ENCODE results near the gene CCDC92. TPM values are rescaled to one million over a fixed set of nuclear protein-coding genes. Genes with fewer than 3 reads are reported as not detected.

The CCDC92 gene
- total and polyA plus RNA-seq, 9 donors: 13.9 to 51.0 (median 34.6) TPM

GRCh38 chr12:123960856-123961255, 11.8 kb downstream of the CCDC92 start:
- intact Hi-C loops (cut with DNase I): no loop called here
- Histone ChIP-seq H3K4me1 (ENCODE audit: insufficient read depth) (peaks cover 2% of the 10 kb centered on the region), H3K4me3 (no peak overlapping the region), H3K36me3 (no peaks in the 10 kb centered on the region), H3K9me3 (no peaks in the 10 kb centered on the region), H3K27ac (no peak overlapping the region), H3K27me3 (no peaks in the 10 kb centered on the region)
- no peak for TF ChIP-seq POLR2A (IDR thresholded peaks at IDR 0.05)
- no peak for TF ChIP-seq CTCF (IDR thresholded peaks at IDR 0.05)
- TF ChIP-seq EP300 (IDR thresholded peaks at IDR 0.05): no peak
- WGBS, 3 donors: 82 to 87% (median 86%) methylated on average over 4 of the region's 4 CpGs
- no peak for DNase-seq

- Histone ChIP-seq H3K27ac (no peak overlapping the region), H3K4me1 (ENCODE audit: insufficient read depth) (peaks cover 2% of the 10 kb centered on the region), H3K4me3 (no peak overlapping the region), H3K27me3 (no peaks in the 10 kb centered on the region), H3K9me3 (no peaks in the 10 kb centered on the region), H3K36me3 (no peaks in the 10 kb centered on the region)
- intact Hi-C loops (cut with DNase I): no loop called here
- 95 to 96% (median 96%) methylated on average over 9 of the region's 9 CpGs for WGBS, 3 donors
- DNase-seq: no peak
- TF ChIP-seq POLR2A (IDR thresholded peaks at IDR 0.05): no peak
- TF ChIP-seq EP300 (IDR thresholded peaks at IDR 0.05): no peak
- no peak for TF ChIP-seq CTCF (IDR thresholded peaks at IDR 0.05)
Observed at GRCh38 chr12:123960029-123960735, 12.4 kb downstream of the CCDC92 start.

GRCh38 chr12:123958876-123959275, 13.8 kb downstream of the CCDC92 start:
- Histone ChIP-seq H3K9me3 (no peaks in the 10 kb centered on the region), H3K4me1 (ENCODE audit: insufficient read depth) (peaks cover 2% of the 10 kb centered on the region), H3K36me3 (no peaks in the 10 kb centered on the region), H3K4me3 (no peak overlapping the region), H3K27me3 (no peaks in the 10 kb centered on the region), H3K27ac (no peak overlapping the region)
- intact Hi-C loops (cut with DNase I): no loop called here
- WGBS, 3 donors: 86 to 89% (median 87%) methylated on average over 9 of the region's 9 CpGs
- no peak for TF ChIP-seq CTCF (IDR thresholded peaks at IDR 0.05)
- no peak for TF ChIP-seq EP300 (IDR thresholded peaks at IDR 0.05)
- TF ChIP-seq POLR2A (IDR thresholded peaks at IDR 0.05): no peak
- no peak for DNase-seq

GRCh38 chr12:123958462-123958861, 14.2 kb downstream of the CCDC92 start:
- intact Hi-C loops (cut with DNase I): no loop called here
- Histone ChIP-seq H3K4me1 (ENCODE audit: insufficient read depth) (peaks cover 2% of the 10 kb centered on the region), H3K36me3 (no peaks in the 10 kb centered on the region), H3K9me3 (no peaks in the 10 kb centered on the region), H3K4me3 (no peak overlapping the region), H3K27me3 (no peaks in the 10 kb centered on the region), H3K27ac (no peak overlapping the region)
- DNase-seq: no peak
- 83 to 92% (median 87%) methylated on average over 8 of the region's 8 CpGs for WGBS, 3 donors
- TF ChIP-seq POLR2A (IDR thresholded peaks at IDR 0.05): no peak

GRCh38 chr12:123957196-123957595, 15.4 kb downstream of the CCDC92 start:
- WGBS, 3 donors: 79 to 84% (median 80%) methylated on average over 3 of the region's 3 CpGs

More at GRCh38 chr12:123957196-123957595, 15.4 kb downstream of the CCDC92 start:
- no peaks in the 10 kb centered on the region for H3K27me3 ChIP-seq
- no peak for DNase-seq
- intact Hi-C loops (cut with DNase I): no loop called here
- no peaks in the 10 kb centered on the region for H3K36me3 ChIP-seq
- no peak overlapping the region for H3K4me3 ChIP-seq
- no peaks in the 10 kb centered on the region for H3K4me1 ChIP-seq (ENCODE audit: insufficient read depth)
- no peak overlapping the region for H3K27ac ChIP-seq
- no peak for TF ChIP-seq POLR2A (IDR thresholded peaks at IDR 0.05)
- no peak for TF ChIP-seq EP300 (IDR thresholded peaks at IDR 0.05)
- no peak for TF ChIP-seq CTCF (IDR thresholded peaks at IDR 0.05)
- H3K9me3 ChIP-seq: no peaks in the 10 kb centered on the region
